Activated CD8-positive, alpha-beta T cell treated with anti-CD3 and anti-CD28 coated beads for 36 hours (primary cell): ENCODE measurements around the gene NCKAP1. TPM values are rescaled to one million over a fixed set of nuclear protein-coding genes. Genes with fewer than 3 reads are reported as not detected.
"Not testable (repeated sequence)": the region's sequence is repeated elsewhere in the genome, so short reads cannot be mapped to it uniquely, and the experiment has no call there.

Source experiments
- ATAC-seq: fragments of 200-7000 bp; cut with Tn5 transposase; one replicate; pipeline ENCODE4 v1.10.0; 2021; ENCODE audit warnings: mild to moderate bottlenecking, moderate library complexity
- CTCF ChIA-PET: fragments of 350-600 bp; sonication (Branson Sonifier 250); formaldehyde crosslinking; loops from one replicate; lab custom pipeline; 2021; ENCODE audit warnings: antibody characterized with exemption; lab: Charles Lee
- POLR2A ChIA-PET: fragments of 350-600 bp; sonication (Branson Sonifier 250); formaldehyde crosslinking; loops from one replicate; lab custom pipeline; 2021; ENCODE audit warnings: antibody characterized with exemption; lab: Charles Lee
- DNase-seq: peaks from one replicate; pipeline ENCODE4 v3.0.0-alpha.2; 2020
- H3K27ac Mint-ChIP-seq: one replicate; pipeline ENCODE4 v1.8.0; 2021; ENCODE audit warnings: mild to moderate bottlenecking, mixed read lengths
- H3K27me3 Mint-ChIP-seq: one replicate; pipeline ENCODE4 v1.8.0; 2021; ENCODE audit warnings: mixed read lengths
- H3K36me3 Mint-ChIP-seq: one replicate; pipeline ENCODE4 v1.8.0; 2021; ENCODE audit warnings: low read depth, mixed read lengths
- H3K4me1 Mint-ChIP-seq: one replicate; pipeline ENCODE4 v1.8.0; 2021; ENCODE audit warnings: low read depth, mixed read lengths
- H3K4me3 Mint-ChIP-seq: one replicate; pipeline ENCODE4 v1.8.0; 2021; ENCODE audit warnings: mild to moderate bottlenecking, moderate library complexity, mixed read lengths
- H3K9me3 Mint-ChIP-seq: one replicate; pipeline ENCODE4 v1.8.0; 2021; ENCODE audit warnings: mixed read lengths
- intact Hi-C: fragments of 100-400 bp; cut with micrococcal nuclease; formaldehyde crosslinking; loops from one replicate; pipeline ENCODE4 v1.10.0; 2022
- total RNA-seq, 2 experiments: library from RNA; stranded (reverse); gene quantifications; one replicate each; pipeline ENCODE4 v1.2.3, GENCODE V29; 2021
- TF ChIP-seq, protein P1 (sequence below): fragments of 200-600 bp; IDR thresholded peaks from one replicate; pipeline ENCODE4 v1.8.0; 2022; ENCODE audit warnings: antibody characterized with exemption, mild to moderate bottlenecking

NCKAP1 gene
- total RNA-seq, 2 experiments from 2014 or later, result 3.1 to 3.9 TPM

DNA sequence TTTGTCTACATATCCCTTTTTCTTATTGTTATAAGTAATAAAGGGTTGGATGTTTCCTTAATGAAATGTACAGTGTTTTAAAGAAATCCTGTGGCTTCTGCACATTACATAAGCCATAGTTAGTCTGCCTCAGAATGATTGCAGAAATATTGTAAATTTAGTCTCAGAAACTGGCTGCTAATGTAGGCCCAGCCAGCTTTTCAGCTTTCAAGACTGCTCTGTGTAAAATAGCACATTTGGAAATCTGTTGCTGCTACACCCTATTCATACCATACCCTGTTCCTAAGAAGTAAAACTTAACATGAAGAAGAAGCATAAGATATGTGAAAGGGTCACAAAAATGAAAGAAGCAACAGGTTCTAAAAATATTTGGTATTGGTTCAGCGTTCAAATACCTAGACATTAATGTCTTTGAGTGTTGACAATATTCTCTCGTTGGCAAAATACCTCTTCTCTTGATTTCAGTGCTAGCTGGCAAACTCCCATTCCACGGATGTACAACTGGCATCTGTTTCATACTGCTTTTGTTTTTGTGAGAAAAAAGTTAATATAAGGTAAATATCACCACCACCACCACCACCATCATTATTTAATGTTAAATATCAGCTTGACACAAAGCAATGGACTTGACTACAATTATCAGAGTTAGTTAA lies 19.2 kb upstream of the NCKAP1 start:
- Mint-ChIP-seq H3K9me3 (no peaks in the 10 kb centered on the region), H3K4me1 (no peaks in the 10 kb centered on the region), H3K4me3 (no peak overlapping the region), H3K27me3 (peaks cover 13% of the 10 kb centered on the region), H3K36me3 (no peaks in the 10 kb centered on the region), H3K27ac (no peak overlapping the region)
- no peak for ATAC-seq
- TF ChIP-seq, protein P1, sequence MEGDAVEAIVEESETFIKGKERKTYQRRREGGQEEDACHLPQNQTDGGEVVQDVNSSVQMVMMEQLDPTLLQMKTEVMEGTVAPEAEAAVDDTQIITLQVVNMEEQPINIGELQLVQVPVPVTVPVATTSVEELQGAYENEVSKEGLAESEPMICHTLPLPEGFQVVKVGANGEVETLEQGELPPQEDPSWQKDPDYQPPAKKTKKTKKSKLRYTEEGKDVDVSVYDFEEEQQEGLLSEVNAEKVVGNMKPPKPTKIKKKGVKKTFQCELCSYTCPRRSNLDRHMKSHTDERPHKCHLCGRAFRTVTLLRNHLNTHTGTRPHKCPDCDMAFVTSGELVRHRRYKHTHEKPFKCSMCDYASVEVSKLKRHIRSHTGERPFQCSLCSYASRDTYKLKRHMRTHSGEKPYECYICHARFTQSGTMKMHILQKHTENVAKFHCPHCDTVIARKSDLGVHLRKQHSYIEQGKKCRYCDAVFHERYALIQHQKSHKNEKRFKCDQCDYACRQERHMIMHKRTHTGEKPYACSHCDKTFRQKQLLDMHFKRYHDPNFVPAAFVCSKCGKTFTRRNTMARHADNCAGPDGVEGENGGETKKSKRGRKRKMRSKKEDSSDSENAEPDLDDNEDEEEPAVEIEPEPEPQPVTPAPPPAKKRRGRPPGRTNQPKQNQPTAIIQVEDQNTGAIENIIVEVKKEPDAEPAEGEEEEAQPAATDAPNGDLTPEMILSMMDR, result no peak
- ChIA-PET POLR2A (no interaction called here), CTCF (no interaction called here)
- intact Hi-C loops, result no loop called here
- no peak for DNase-seq

DNA sequence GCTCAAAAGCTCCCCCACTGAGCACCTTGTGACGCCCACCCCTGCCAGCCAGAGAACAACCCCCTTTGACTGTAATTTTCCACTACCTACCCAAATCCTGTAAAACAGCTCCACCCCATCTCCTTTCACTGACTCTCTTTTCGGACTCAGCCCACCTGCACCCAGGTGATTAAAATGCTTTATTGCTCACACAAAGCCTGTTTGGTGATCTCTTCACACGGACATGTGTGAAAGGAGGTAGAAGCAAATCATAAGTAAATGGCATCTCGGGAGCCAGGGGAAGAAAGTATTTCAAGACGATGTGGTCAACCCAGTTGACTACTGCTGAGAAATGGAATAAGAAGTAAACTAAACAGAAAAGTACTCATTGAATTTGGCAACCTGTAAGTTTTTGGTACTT lies 11.2 kb upstream of the NCKAP1 start:
- H3K4me3 Mint-ChIP-seq, result no peak overlapping the region
- no peaks in the 10 kb centered on the region for H3K4me1 Mint-ChIP-seq
- ChIA-PET POLR2A (no interaction called here), CTCF (no interaction called here)
- ATAC-seq (no peak), DNase-seq (no peak)
- intact Hi-C loops, result no loop called here
- peaks cover 4% of the 10 kb centered on the region for H3K9me3 Mint-ChIP-seq
- no peak overlapping the region for H3K27ac Mint-ChIP-seq
- TF ChIP-seq, protein P1, result no peak
- H3K27me3 Mint-ChIP-seq, result peaks cover 22% of the 10 kb centered on the region
- H3K36me3 Mint-ChIP-seq, result no peaks in the 10 kb centered on the region

DNA sequence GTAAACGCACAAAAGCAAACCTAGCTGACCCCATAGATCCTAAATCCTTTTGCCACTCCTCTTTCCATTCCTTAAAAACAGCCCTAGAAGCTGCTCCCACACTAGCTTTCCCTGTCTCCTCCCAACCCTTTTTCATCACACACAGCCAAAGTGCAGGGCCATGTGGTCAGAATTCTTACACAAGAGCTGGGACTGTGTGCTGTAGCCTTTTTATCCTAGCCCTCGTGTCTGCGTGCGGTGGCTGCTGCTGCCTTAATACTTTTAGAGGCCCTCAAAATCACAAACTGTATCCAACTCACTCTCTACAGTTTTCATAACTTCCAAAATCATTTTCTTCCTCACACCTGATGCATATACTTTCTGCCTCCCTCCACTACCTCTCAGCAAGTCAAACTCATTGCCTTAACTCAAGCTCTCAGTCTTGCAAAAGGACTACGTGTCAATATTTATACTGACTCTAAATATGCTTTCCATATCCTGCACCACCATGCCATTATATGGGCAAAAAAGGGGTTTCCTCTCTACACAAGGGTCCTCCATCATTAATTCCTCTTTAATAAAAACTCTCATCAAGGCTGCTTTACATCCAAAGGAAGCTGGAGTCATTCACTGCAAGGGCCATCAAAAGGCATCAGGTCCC lies 9.3 kb upstream of the NCKAP1 start:
- DNase-seq, intact Hi-C loops, ATAC-seq, H3K27ac Mint-ChIP-seq, H3K9me3 Mint-ChIP-seq, H3K36me3 Mint-ChIP-seq, H3K4me1 Mint-ChIP-seq, CTCF ChIA-PET, H3K4me3 Mint-ChIP-seq: not testable (repeated sequence)
- peaks cover 26% of the 10 kb centered on the region for H3K27me3 Mint-ChIP-seq
- POLR2A ChIA-PET, result interaction anchor here (0.8 kb wide), 1 partner anchor 22 kb away, joined by 3 read pairs; no protein-coding TSS in a partner anchor

DNA sequence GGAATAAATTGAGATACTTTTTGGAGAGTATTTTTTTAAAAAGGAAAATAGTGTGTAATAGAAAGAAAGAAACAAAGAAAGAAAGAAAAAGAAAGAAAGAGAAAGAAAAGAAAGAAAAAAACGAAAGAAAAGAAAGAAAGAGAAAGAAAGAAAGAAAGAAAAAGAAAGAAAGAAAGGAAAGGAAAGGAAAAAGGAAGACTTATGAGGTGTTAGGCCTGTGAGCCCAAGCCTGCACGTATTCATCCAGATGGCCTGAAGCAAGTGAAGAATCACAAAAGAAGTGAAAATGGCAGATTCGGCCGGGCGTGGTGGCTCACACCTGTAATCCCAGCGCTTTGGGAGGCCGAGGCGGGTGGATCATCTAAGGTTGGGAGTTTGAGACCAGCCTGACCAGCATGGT lies 5.3 kb upstream of the NCKAP1 start:
- ATAC-seq, POLR2A ChIA-PET, H3K27ac Mint-ChIP-seq, H3K4me1 Mint-ChIP-seq, CTCF ChIA-PET, H3K4me3 Mint-ChIP-seq, H3K36me3 Mint-ChIP-seq, intact Hi-C loops, DNase-seq, H3K9me3 Mint-ChIP-seq: not testable (repeated sequence)
- H3K27me3 Mint-ChIP-seq, result peaks cover 52% of the 10 kb centered on the region

DNA sequence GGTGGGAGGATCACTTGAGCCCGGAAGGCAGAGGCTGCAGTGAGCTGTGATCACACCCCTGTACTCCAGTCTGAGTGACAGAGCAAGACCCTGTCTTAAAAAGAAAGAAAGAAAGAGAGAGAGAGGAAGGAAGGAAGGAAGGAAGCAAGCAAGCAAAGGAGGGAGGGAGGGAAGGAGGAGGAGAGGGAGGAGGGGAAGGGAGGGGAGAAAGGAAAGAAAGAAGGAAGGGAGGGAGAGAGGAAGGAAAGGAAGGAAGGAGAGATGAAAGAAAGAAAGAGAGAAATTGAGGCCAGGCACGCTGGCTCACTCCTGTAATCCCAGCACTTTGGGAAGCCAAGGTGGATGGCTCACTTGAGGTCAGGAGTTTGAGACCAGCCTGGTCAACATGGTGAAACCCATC lies 2.3 kb upstream of the NCKAP1 start:
- ChIA-PET CTCF (interaction anchor here (1.1 kb wide), 1 partner anchor 374 kb away, joined by 3 read pairs; no protein-coding TSS in a partner anchor), POLR2A (no interaction called here)
- TF ChIP-seq, protein P1, result no peak
- peaks cover 58% of the 10 kb centered on the region for H3K27me3 Mint-ChIP-seq
- peaks cover 20% of the 10 kb centered on the region for H3K4me1 Mint-ChIP-seq
- no peak for ATAC-seq
- no peak for DNase-seq
- H3K9me3 Mint-ChIP-seq, result peaks cover 4% of the 10 kb centered on the region
- no peak overlapping the region for H3K27ac Mint-ChIP-seq
- H3K36me3 Mint-ChIP-seq, result no peaks in the 10 kb centered on the region
- H3K4me3 Mint-ChIP-seq, result no peak overlapping the region
- intact Hi-C loops, result no loop called here
